ENCODE data around the gene MTFMT.

MTFMT gene

GRCh38 chr15:64981812-64982431 lies 47.5 kb downstream of the MTFMT start:
- no peak for DNase-seq

- DNase-seq: no peak
Observed at GRCh38 chr15:64979252-64979710, 50.2 kb downstream of the MTFMT start.

- no peak for DNase-seq
Observed at GRCh38 chr15:64975390-64975789, 54.0 kb downstream of the MTFMT start.

GRCh38 chr15:64970698-64971097 lies 58.7 kb downstream of the MTFMT start:
- peak; percentile 39 for DNase-seq

- DNase-seq: no peak
Observed at GRCh38 chr15:64969401-64969800, 60.0 kb downstream of the MTFMT start.

GRCh38 chr15:64961013-64961412 lies 68.4 kb downstream of the MTFMT start:
- DNase-seq: no peak

GRCh38 chr15:64960153-64960552 lies 69.3 kb downstream of the MTFMT start:
- no peak for DNase-seq

GRCh38 chr15:64959128-64959527 lies 70.3 kb downstream of the MTFMT start:
- DNase-seq: no peak

- no peak for DNase-seq
Observed at GRCh38 chr15:64954395-64954794, 75.0 kb downstream of the MTFMT start.

- no peak for DNase-seq
Observed at GRCh38 chr15:64951777-64952418, 77.5 kb downstream of the MTFMT start.

All from suppressor macrophage treated with lipopolysaccharide for 4 hours (primary cell).